Naive B cell (primary cell): Measurements from ENCODE around the gene HS3ST1. TPM values are rescaled to one million over a fixed set of nuclear protein-coding genes. Genes with fewer than 3 reads are reported as not detected.

Experiments
- ATAC-seq, 2 donors: fragments of 150-1000 bp; cut with Tn5 transposase; 2 replicates each; pipeline ENCODE4 v1.10.0; 2021; ENCODE audit warnings: low read depth in 2 of 2, mild to moderate bottlenecking in 2 of 2, moderate library complexity in 2 of 2
- DNase-seq: peaks from one replicate; pipeline ENCODE4 v3.0.0; 2022
- H3K27ac Mint-ChIP-seq, 6 donors: one replicate each; pipeline ENCODE4 v1.8.0; 2020 to 2022; ENCODE audit warnings: mild to moderate bottlenecking in 6 of 6, mixed read lengths in 6 of 6, moderate library complexity in 5 of 6, inconsistent platforms in 2 of 6
- H3K27me3 Mint-ChIP-seq, 3 donors: one replicate each; pipeline ENCODE4 v1.8.0; 2021 to 2022; ENCODE audit warnings: mixed read lengths in 3 of 3, mild to moderate bottlenecking in 1 of 3
- H3K36me3 Mint-ChIP-seq, 2 donors: one replicate each; pipeline ENCODE4 v1.8.0; 2020 to 2022; ENCODE audit warnings: mixed read lengths in 2 of 2, inconsistent platforms in 1 of 2, mild to moderate bottlenecking in 1 of 2
- H3K4me1 Mint-ChIP-seq, 3 donors: one replicate each; pipeline ENCODE4 v1.8.0; 2020 to 2022; ENCODE audit warnings: mixed read lengths in 3 of 3, inconsistent platforms in 1 of 3, mild to moderate bottlenecking in 1 of 3, moderate library complexity in 1 of 3
- H3K4me3 Mint-ChIP-seq, 8 donors: one replicate each; pipeline ENCODE4 v1.8.0; 2020 to 2022; ENCODE audit warnings: mild to moderate bottlenecking in 8 of 8, mixed read lengths in 8 of 8, moderate library complexity in 8 of 8, inconsistent platforms in 2 of 8
- H3K9me3 Mint-ChIP-seq, 7 donors: one replicate each; pipeline ENCODE4 v1.8.0; 2020 to 2022; ENCODE audit warnings: mixed read lengths in 7 of 7, mild to moderate bottlenecking in 5 of 7, inconsistent platforms in 2 of 7, moderate library complexity in 1 of 7
- polyA plus RNA-seq, 6 donors: library from polyadenylated mRNA; unstranded; fragments of 300-500 nt; fragmentation: Illumina TruSeq; gene quantifications; one replicate each; pipeline ENCODE4 v1.2.3, GENCODE V29; 2021; ENCODE audit warnings: low read depth in 6 of 6

HS3ST1 gene
- polyA plus RNA-seq, 6 donors from 2014 or later, result 5.8 to 23.9 (median 16.0) TPM

- Mint-ChIP-seq H3K9me3 (peaks cover 0 to under 1% (median 0%) of the 10 kb centered on the region in 7 donors), H3K4me1 (peaks cover 0 to 2% (median 0%) of the 10 kb centered on the region in 3 donors), H3K36me3 (no peaks in the 10 kb centered on the region), H3K27ac (no peak overlapping the region), H3K27me3 (no peaks in the 10 kb centered on the region), H3K4me3 (no peak overlapping the region)
- no peak for DNase-seq
- no peak for ATAC-seq
Observed at GRCh38 chr4:11376146-11376545, 52.5 kb downstream of the HS3ST1 start.

GRCh38 chr4:11368701-11369115, 60.0 kb downstream of the HS3ST1 start:
- Mint-ChIP-seq H3K4me1 (peaks cover 0 to 3% (median 2%) of the 10 kb centered on the region in 3 donors), H3K27me3 (peaks cover 8 to 17% (median 12%) of the 10 kb centered on the region in 3 donors), H3K4me3 (peak overlapping the region; percentile 22 to 89 (median 68)), H3K27ac (peak overlapping the region in 3 of 6 donors; percentile 39 to 92 (median 92)), H3K9me3 (peaks cover 0 to 14% (median under 1%) of the 10 kb centered on the region in 7 donors), H3K36me3 (no peaks in the 10 kb centered on the region)
- ATAC-seq, result peak in 1 of 2 donors; percentile 46
- peak; percentile 11 for DNase-seq

- DNase-seq (no peak), ATAC-seq (no peak)
- H3K9me3 Mint-ChIP-seq, result peaks cover 0 to 14% (median 2%) of the 10 kb centered on the region in 7 donors
- H3K27me3 Mint-ChIP-seq, result peaks cover 8 to 19% (median 12%) of the 10 kb centered on the region in 3 donors
- no peak overlapping the region for H3K4me3 Mint-ChIP-seq
- H3K27ac Mint-ChIP-seq, result no peak overlapping the region
- peaks cover 0 to 3% (median 0%) of the 10 kb centered on the region in 3 donors for H3K4me1 Mint-ChIP-seq
- H3K36me3 Mint-ChIP-seq, result no peaks in the 10 kb centered on the region
Observed at GRCh38 chr4:11367371-11367770, 61.3 kb downstream of the HS3ST1 start.

- H3K36me3 Mint-ChIP-seq, result no peaks in the 10 kb centered on the region
- H3K9me3 Mint-ChIP-seq, result peaks cover 0 to 14% (median 2%) of the 10 kb centered on the region in 7 donors
- peaks cover 0 to 3% (median 0%) of the 10 kb centered on the region in 3 donors for H3K4me1 Mint-ChIP-seq
- H3K27me3 Mint-ChIP-seq, result peaks cover 8 to 19% (median 12%) of the 10 kb centered on the region in 3 donors
- H3K27ac Mint-ChIP-seq, result no peak overlapping the region
- ATAC-seq (no peak), DNase-seq (no peak)
- no peak overlapping the region for H3K4me3 Mint-ChIP-seq
Observed at GRCh38 chr4:11366859-11367258, 61.8 kb downstream of the HS3ST1 start.

- Mint-ChIP-seq H3K9me3 (peaks cover 0 to 11% (median 2%) of the 10 kb centered on the region in 7 donors), H3K27ac (no peak overlapping the region), H3K36me3 (no peaks in the 10 kb centered on the region), H3K4me1 (peaks cover 0 to 3% (median 0%) of the 10 kb centered on the region in 3 donors), H3K27me3 (peaks cover 8 to 19% (median 12%) of the 10 kb centered on the region in 3 donors), H3K4me3 (no peak overlapping the region)
- ATAC-seq (no peak), DNase-seq (no peak)
Observed at GRCh38 chr4:11365039-11365438, 63.7 kb downstream of the HS3ST1 start.

- DNase-seq, result no peak
- Mint-ChIP-seq H3K4me3 (no peak overlapping the region), H3K27me3 (peaks cover 0 to 4% (median 0%) of the 10 kb centered on the region in 3 donors), H3K9me3 (peaks cover 2 to 12% (median 7%) of the 10 kb centered on the region in 7 donors), H3K27ac (no peak overlapping the region), H3K4me1 (no peaks in the 10 kb centered on the region), H3K36me3 (peaks cover 0 to 13% of the 10 kb centered on the region in 2 donors)
- ATAC-seq, result no peak
Observed at GRCh38 chr4:11359591-11359990, 69.1 kb downstream of the HS3ST1 start.

GRCh38 chr4:11355226-11355625, 73.5 kb downstream of the HS3ST1 start:
- ATAC-seq, result no peak
- Mint-ChIP-seq H3K9me3 (peaks cover 2 to 12% (median 7%) of the 10 kb centered on the region in 7 donors), H3K4me3 (no peak overlapping the region), H3K4me1 (no peaks in the 10 kb centered on the region), H3K27me3 (no peaks in the 10 kb centered on the region), H3K27ac (no peak overlapping the region), H3K36me3 (peaks cover 0 to 13% of the 10 kb centered on the region in 2 donors)
- no peak for DNase-seq

GRCh38 chr4:11354531-11354930, 74.2 kb downstream of the HS3ST1 start:
- DNase-seq (no peak), ATAC-seq (no peak)
- no peaks in the 10 kb centered on the region for H3K4me1 Mint-ChIP-seq
- peaks cover 0 to 13% of the 10 kb centered on the region in 2 donors for H3K36me3 Mint-ChIP-seq
- no peak overlapping the region for H3K27ac Mint-ChIP-seq
- H3K9me3 Mint-ChIP-seq, result peaks cover 2 to 12% (median 7%) of the 10 kb centered on the region in 7 donors
- H3K27me3 Mint-ChIP-seq, result no peaks in the 10 kb centered on the region
- no peak overlapping the region for H3K4me3 Mint-ChIP-seq

- Mint-ChIP-seq H3K4me1 (peaks cover 0 to 5% (median 2%) of the 10 kb centered on the region in 3 donors), H3K36me3 (no peaks in the 10 kb centered on the region), H3K9me3 (peaks cover 0 to 3% (median 0%) of the 10 kb centered on the region in 7 donors), H3K27ac (peak overlapping the region in 1 of 6 donors; percentile 7), H3K27me3 (no peaks in the 10 kb centered on the region), H3K4me3 (no peak overlapping the region)
- no peak for DNase-seq
- ATAC-seq, result no peak
Observed at GRCh38 chr4:11348449-11349088, 80.1 kb downstream of the HS3ST1 start.

- no peak for ATAC-seq
- no peak for DNase-seq
- Mint-ChIP-seq H3K4me3 (no peak overlapping the region), H3K27me3 (no peaks in the 10 kb centered on the region), H3K9me3 (no peaks in the 10 kb centered on the region), H3K27ac (peak overlapping the region in 1 of 6 donors; percentile 25), H3K36me3 (no peaks in the 10 kb centered on the region), H3K4me1 (peaks cover 20 to 30% (median 24%) of the 10 kb centered on the region in 3 donors)
Observed at GRCh38 chr4:11344916-11345315, 83.8 kb downstream of the HS3ST1 start.

- ATAC-seq, result no peak
- H3K36me3 Mint-ChIP-seq, result no peaks in the 10 kb centered on the region
- no peak for DNase-seq
- H3K9me3 Mint-ChIP-seq, result no peaks in the 10 kb centered on the region
- peak overlapping the region in 1 of 6 donors; percentile 22 for H3K27ac Mint-ChIP-seq
- no peaks in the 10 kb centered on the region for H3K27me3 Mint-ChIP-seq
- H3K4me3 Mint-ChIP-seq, result no peak overlapping the region
- H3K4me1 Mint-ChIP-seq, result peaks cover 33 to 44% (median 36%) of the 10 kb centered on the region in 3 donors
Observed at GRCh38 chr4:11343536-11343935, 85.2 kb downstream of the HS3ST1 start.
